ENCODE measurements around the gene RPTOR. TPM values are rescaled to one million over a fixed set of nuclear protein-coding genes. Genes with fewer than 3 reads are reported as not detected.

Gene RPTOR
- total and polyA plus RNA-seq, 2 donors (not counting 3 experiments of a cell fraction or from before 2014, with no cell fraction given), result 10.7 to 41.8 TPM

- Histone ChIP-seq H3K27me3 (ENCODE audit: control insufficient read depth in 2 of 2, insufficient read depth in 2 of 2, low read length in 2 of 2) (no peaks in the 10 kb centered on the region), H3K4me2 (ENCODE audit: insufficient read depth, low read length) (no peak overlapping the region), H3K9me3 (replicated peaks; ENCODE audit: control insufficient read depth, insufficient read depth, low read length) (no peaks in the 10 kb centered on the region), H3K79me2 (ENCODE audit: control insufficient read depth, insufficient read depth, low read length) (peaks cover 3% of the 10 kb centered on the region), H2AFZ (ENCODE audit: low read depth, low read length) (no peak overlapping the region), H3K9me1 (replicated peaks; ENCODE audit: control insufficient read depth, extremely low read depth, insufficient read depth, low read length) (no peaks in the 10 kb centered on the region), H3K9ac (replicated peaks; ENCODE audit: extremely low read depth, insufficient read depth, low read length) (no peak overlapping the region), H3K36me3 (ENCODE audit: control insufficient read depth in 2 of 2, extremely low read depth in 1 of 2, insufficient read depth in 2 of 2, low read length in 2 of 2) (no peaks in the 10 kb centered on the region), H3K4me3 (replicated peaks in 1 of 3; ENCODE audit: insufficient read depth in 1 of 3, low read depth in 1 of 3, low read length in 3 of 3) (no peak overlapping the region), H3K4me1 (ENCODE audit: control insufficient read depth, extremely low read depth, insufficient read depth, low read length) (peaks cover 38% of the 10 kb centered on the region), H4K20me1 (replicated peaks; ENCODE audit: control insufficient read depth, extremely low read depth, insufficient read depth, low read length) (no peaks in the 10 kb centered on the region), H3K27ac (ENCODE audit: insufficient read depth, low read depth, low read length) (no peak overlapping the region)
- dilution Hi-C loops (cut with MboI; ENCODE audit: extremely low pct_ligation_motif_present, low sequenced_read_pairs), result no loop called here
- ChIA-PET POLR2A (no interaction called here), CTCF (no interaction called here)
- no peak for TF ChIP-seq MAX (IDR thresholded peaks at IDR 0.05; ENCODE audit: insufficient read depth, insufficient read length)
- no peak for TF ChIP-seq GATA2 (IDR thresholded peaks at IDR 0.05; ENCODE audit: insufficient read depth, insufficient read length, low read depth, low read length)
- TF ChIP-seq MYC (IDR thresholded peaks at IDR 0.05; ENCODE audit: low read depth, low read length), result no peak
- no peak for TF ChIP-seq POLR2AphosphoS5 (IDR thresholded peaks at IDR 0.05; ENCODE audit: insufficient read depth, low read depth, low read length)
- TF ChIP-seq FOS (IDR thresholded peaks at IDR 0.05; ENCODE audit: borderline replicate concordance, insufficient read depth, low read length), result no peak
- no peak for TF ChIP-seq CTCF (IDR thresholded peaks at IDR 0.05; ENCODE audit: extremely low read depth in 1 of 2, insufficient read depth in 1 of 2, low read depth in 1 of 2, low read length in 2 of 2)
- no peak for TF ChIP-seq EZH2 (IDR thresholded peaks at IDR 0.05; ENCODE audit: borderline replicate concordance, low read depth, low read length, severe bottlenecking)
- no peak for TF ChIP-seq JUN (IDR thresholded peaks at IDR 0.05; ENCODE audit: borderline replicate concordance, insufficient read depth, insufficient read length, low read depth)
- no peak for TF ChIP-seq POLR2A (IDR thresholded peaks at IDR 0.05; ENCODE audit: low read depth, low read length)
- DNase-seq (ENCODE audit: low read depth, low spot score) (no peak), FAIRE-seq (no peak)
- intact Hi-C loops (cut with micrococcal nuclease), result loop anchor here (10.0 kb wide), 1 partner anchor 179 kb away; no protein-coding TSS in a partner anchor
- BruUV-seq (replicated peaks), result no TSS peak
Measured at GRCh38 chr17:80675438-80676095, 130.9 kb downstream of the RPTOR start.

Data from endothelial cell of umbilical vein (primary cell).